Measurements from ENCODE around the gene AUTS2.
A peak's percentile ranks its signal among the peaks of the same experiment; 100 is the strongest.

AUTS2 gene

GRCh38 chr7:70635633-70636032 lies 1037.4 kb downstream of the AUTS2 start:
- H3K9ac ChIP-seq (ENCODE audit: low read depth in 1 of 2, low read length in 2 of 2), result no peak overlapping the region
- H3K27me3 ChIP-seq (ENCODE audit: control insufficient read depth in 2 of 2, insufficient read depth in 2 of 2, low read length in 2 of 2), result no peaks in the 10 kb centered on the region
- H3K9me3 ChIP-seq (ENCODE audit: control insufficient read depth in 2 of 2, low read length in 2 of 2), result no peaks in the 10 kb centered on the region
- no peak overlapping the region for H3K4me3 ChIP-seq (ENCODE audit: low read length in 2 of 2)
- H3K4me1 ChIP-seq (ENCODE audit: control insufficient read depth in 2 of 2, insufficient read depth in 2 of 2, low read length in 2 of 2), result peaks cover 0 to 7% of the 10 kb centered on the region in 2 donors
- H3K27ac ChIP-seq (ENCODE audit: low read depth in 2 of 2, low read length in 2 of 2), result no peak overlapping the region
- H3K36me3 ChIP-seq (ENCODE audit: control insufficient read depth in 2 of 2, insufficient read depth in 2 of 2, low read length in 2 of 2), result no peaks in the 10 kb centered on the region

GRCh38 chr7:70636169-70636568 lies 1037.9 kb downstream of the AUTS2 start:
- H3K9ac ChIP-seq (ENCODE audit: low read depth in 1 of 2, low read length in 2 of 2), result no peak overlapping the region
- no peaks in the 10 kb centered on the region for H3K36me3 ChIP-seq (ENCODE audit: control insufficient read depth in 2 of 2, insufficient read depth in 2 of 2, low read length in 2 of 2)
- H3K4me1 ChIP-seq (ENCODE audit: control insufficient read depth in 2 of 2, insufficient read depth in 2 of 2, low read length in 2 of 2), result peaks cover 0 to 7% of the 10 kb centered on the region in 2 donors
- H3K9me3 ChIP-seq (ENCODE audit: control insufficient read depth in 2 of 2, low read length in 2 of 2), result no peaks in the 10 kb centered on the region
- no peaks in the 10 kb centered on the region for H3K27me3 ChIP-seq (ENCODE audit: control insufficient read depth in 2 of 2, insufficient read depth in 2 of 2, low read length in 2 of 2)
- no peak overlapping the region for H3K4me3 ChIP-seq (ENCODE audit: low read length in 2 of 2)
- no peak overlapping the region for H3K27ac ChIP-seq (ENCODE audit: low read depth in 2 of 2, low read length in 2 of 2)

- Histone ChIP-seq H3K9me3 (ENCODE audit: control insufficient read depth in 2 of 2, low read length in 2 of 2) (no peaks in the 10 kb centered on the region), H3K4me1 (ENCODE audit: control insufficient read depth in 2 of 2, insufficient read depth in 2 of 2, low read length in 2 of 2) (peaks cover 0 to 7% of the 10 kb centered on the region in 2 donors), H3K27ac (ENCODE audit: low read depth in 2 of 2, low read length in 2 of 2) (no peak overlapping the region), H3K27me3 (ENCODE audit: control insufficient read depth in 2 of 2, insufficient read depth in 2 of 2, low read length in 2 of 2) (no peaks in the 10 kb centered on the region), H3K9ac (ENCODE audit: low read depth in 1 of 2, low read length in 2 of 2) (no peak overlapping the region), H3K4me3 (ENCODE audit: low read length in 2 of 2) (no peak overlapping the region), H3K36me3 (ENCODE audit: control insufficient read depth in 2 of 2, insufficient read depth in 2 of 2, low read length in 2 of 2) (no peaks in the 10 kb centered on the region)
These were observed 1039.5 kb downstream of the AUTS2 start for GRCh38 chr7:70637726-70638125.

- Histone ChIP-seq H3K4me1 (ENCODE audit: control insufficient read depth in 2 of 2, insufficient read depth in 2 of 2, low read length in 2 of 2) (peaks cover 0 to 7% of the 10 kb centered on the region in 2 donors), H3K4me3 (ENCODE audit: low read length in 2 of 2) (peak overlapping the region in 1 of 2 donors; percentile 4), H3K27ac (ENCODE audit: low read depth in 2 of 2, low read length in 2 of 2) (no peak overlapping the region), H3K36me3 (ENCODE audit: control insufficient read depth in 2 of 2, insufficient read depth in 2 of 2, low read length in 2 of 2) (no peaks in the 10 kb centered on the region), H3K27me3 (ENCODE audit: control insufficient read depth in 2 of 2, insufficient read depth in 2 of 2, low read length in 2 of 2) (no peaks in the 10 kb centered on the region), H3K9ac (ENCODE audit: low read depth in 1 of 2, low read length in 2 of 2) (no peak overlapping the region), H3K9me3 (ENCODE audit: control insufficient read depth in 2 of 2, low read length in 2 of 2) (no peaks in the 10 kb centered on the region)
These were observed 1040.2 kb downstream of the AUTS2 start for GRCh38 chr7:70638158-70639107.

- Histone ChIP-seq H3K4me3 (ENCODE audit: low read length in 2 of 2) (no peak overlapping the region), H3K9me3 (ENCODE audit: control insufficient read depth in 2 of 2, low read length in 2 of 2) (no peaks in the 10 kb centered on the region), H3K27me3 (ENCODE audit: control insufficient read depth in 2 of 2, insufficient read depth in 2 of 2, low read length in 2 of 2) (no peaks in the 10 kb centered on the region), H3K9ac (ENCODE audit: low read depth in 1 of 2, low read length in 2 of 2) (no peak overlapping the region), H3K27ac (ENCODE audit: low read depth in 2 of 2, low read length in 2 of 2) (no peak overlapping the region), H3K4me1 (ENCODE audit: control insufficient read depth in 2 of 2, insufficient read depth in 2 of 2, low read length in 2 of 2) (peaks cover 0 to 7% of the 10 kb centered on the region in 2 donors), H3K36me3 (ENCODE audit: control insufficient read depth in 2 of 2, insufficient read depth in 2 of 2, low read length in 2 of 2) (no peaks in the 10 kb centered on the region)
These were observed 1042.1 kb downstream of the AUTS2 start for GRCh38 chr7:70640266-70640833.

GRCh38 chr7:70641882-70642281 lies 1043.6 kb downstream of the AUTS2 start:
- Histone ChIP-seq H3K36me3 (ENCODE audit: control insufficient read depth in 2 of 2, insufficient read depth in 2 of 2, low read length in 2 of 2) (no peaks in the 10 kb centered on the region), H3K9me3 (ENCODE audit: control insufficient read depth in 2 of 2, low read length in 2 of 2) (no peaks in the 10 kb centered on the region), H3K4me1 (ENCODE audit: control insufficient read depth in 2 of 2, insufficient read depth in 2 of 2, low read length in 2 of 2) (peaks cover 0 to 7% of the 10 kb centered on the region in 2 donors), H3K27ac (ENCODE audit: low read depth in 2 of 2, low read length in 2 of 2) (no peak overlapping the region), H3K27me3 (ENCODE audit: control insufficient read depth in 2 of 2, insufficient read depth in 2 of 2, low read length in 2 of 2) (no peaks in the 10 kb centered on the region), H3K9ac (ENCODE audit: low read depth in 1 of 2, low read length in 2 of 2) (no peak overlapping the region), H3K4me3 (ENCODE audit: low read length in 2 of 2) (no peak overlapping the region)

GRCh38 chr7:70645279-70645678 lies 1047.0 kb downstream of the AUTS2 start:
- Histone ChIP-seq H3K36me3 (ENCODE audit: control insufficient read depth in 2 of 2, insufficient read depth in 2 of 2, low read length in 2 of 2) (no peaks in the 10 kb centered on the region), H3K9ac (ENCODE audit: low read depth in 1 of 2, low read length in 2 of 2) (no peak overlapping the region), H3K4me1 (ENCODE audit: control insufficient read depth in 2 of 2, insufficient read depth in 2 of 2, low read length in 2 of 2) (no peaks in the 10 kb centered on the region), H3K4me3 (ENCODE audit: low read length in 2 of 2) (no peak overlapping the region), H3K27me3 (ENCODE audit: control insufficient read depth in 2 of 2, insufficient read depth in 2 of 2, low read length in 2 of 2) (no peaks in the 10 kb centered on the region), H3K27ac (ENCODE audit: low read depth in 2 of 2, low read length in 2 of 2) (no peak overlapping the region), H3K9me3 (ENCODE audit: control insufficient read depth in 2 of 2, low read length in 2 of 2) (no peaks in the 10 kb centered on the region)

- Histone ChIP-seq H3K4me3 (ENCODE audit: low read length in 2 of 2) (no peak overlapping the region), H3K36me3 (ENCODE audit: control insufficient read depth in 2 of 2, insufficient read depth in 2 of 2, low read length in 2 of 2) (no peaks in the 10 kb centered on the region), H3K4me1 (ENCODE audit: control insufficient read depth in 2 of 2, insufficient read depth in 2 of 2, low read length in 2 of 2) (no peaks in the 10 kb centered on the region), H3K27ac (ENCODE audit: low read depth in 2 of 2, low read length in 2 of 2) (no peak overlapping the region), H3K9me3 (ENCODE audit: control insufficient read depth in 2 of 2, low read length in 2 of 2) (no peaks in the 10 kb centered on the region), H3K9ac (ENCODE audit: low read depth in 1 of 2, low read length in 2 of 2) (no peak overlapping the region), H3K27me3 (ENCODE audit: control insufficient read depth in 2 of 2, insufficient read depth in 2 of 2, low read length in 2 of 2) (no peaks in the 10 kb centered on the region)
These were observed 1047.6 kb downstream of the AUTS2 start for GRCh38 chr7:70645876-70646351.

GRCh38 chr7:70646536-70647248 lies 1048.4 kb downstream of the AUTS2 start:
- Histone ChIP-seq H3K27ac (ENCODE audit: low read depth in 2 of 2, low read length in 2 of 2) (no peak overlapping the region), H3K27me3 (ENCODE audit: control insufficient read depth in 2 of 2, insufficient read depth in 2 of 2, low read length in 2 of 2) (no peaks in the 10 kb centered on the region), H3K4me3 (ENCODE audit: low read length in 2 of 2) (no peak overlapping the region), H3K4me1 (ENCODE audit: control insufficient read depth in 2 of 2, insufficient read depth in 2 of 2, low read length in 2 of 2) (no peaks in the 10 kb centered on the region), H3K9me3 (ENCODE audit: control insufficient read depth in 2 of 2, low read length in 2 of 2) (no peaks in the 10 kb centered on the region), H3K9ac (ENCODE audit: low read depth in 1 of 2, low read length in 2 of 2) (no peak overlapping the region), H3K36me3 (ENCODE audit: control insufficient read depth in 2 of 2, insufficient read depth in 2 of 2, low read length in 2 of 2) (no peaks in the 10 kb centered on the region)

All from mucosa of rectum (tissue), 2 donors.